ENCODE measurements around the gene MCRIP2. TPM values are rescaled to one million over a fixed set of nuclear protein-coding genes. Genes with fewer than 3 reads are reported as not detected.

The MCRIP2 gene
- total RNA-seq: 55.4 and 57.3 TPM in 2 replicates

GRCh38 chr16:641326-642188 lies at the start of gene MCRIP2:
TSS of gene MCRIP2 (plus strand) at chr16:641828. CDS start at chr16:641992, 164 bp downstream.

GRCh38 chr16:630815-631405 lies 10.7 kb upstream of the MCRIP2 start, which contains the start of gene WFIKKN1:
TSS of gene WFIKKN1 (plus strand) at chr16:630985. CDS start at chr16:631254, 269 bp downstream.

GRCh38 chr16:636206-637080 lies 5.2 kb upstream of the MCRIP2 start, which contains the start of gene METTL26:
TSS of gene METTL26 (minus strand) at chr16:636305. CDS start at chr16:636290, 15 bp downstream.

GRCh38 chr16:648781-649589 lies 7.4 kb downstream of the MCRIP2 start, which contains the start of gene WDR90:
TSS of gene WDR90 (plus strand) at chr16:649365. CDS start at chr16:649417, 52 bp downstream.

GRCh38 chr16:667780-668518 lies 26.3 kb downstream of the MCRIP2 start, which contains the start of gene RHOT2:
TSS of gene RHOT2 (plus strand) at chr16:668132. CDS start at chr16:668200, 68 bp downstream.

GRCh38 chr16:674968-675883 lies 33.6 kb downstream of the MCRIP2 start, which contains the start of gene RHBDL1:
TSS of gene RHBDL1 (plus strand) at chr16:675671. CDS start at chr16:675791, 120 bp downstream.

GRCh38 chr16:679814-680624 lies 38.4 kb downstream of the MCRIP2 start, which contains the start of gene STUB1:
TSS of gene STUB1 (plus strand) at chr16:680410. CDS start at chr16:680526, 116 bp downstream.

GRCh38 chr16:684071-684794 lies 42.6 kb downstream of the MCRIP2 start, which contains the start of gene JMJD8:
TSS of gene JMJD8 (minus strand) at chr16:684334. CDS start at chr16:684319, 15 bp downstream.

Other genes with a start within 250 kb of the MCRIP2 start
- gene NME4, start 244.6 kb upstream of the MCRIP2 start, total RNA-seq: 50.5 and 74.5 TPM in 2 replicates
- gene DECR2, start 239.9 kb upstream of the MCRIP2 start, total RNA-seq: 5.3 and 11.1 TPM in 2 replicates
- gene RAB11FIP3, start 216.2 kb upstream of the MCRIP2 start, total RNA-seq: 9.2 and 15.2 TPM in 2 replicates
- gene CAPN15, start 114.1 kb upstream of the MCRIP2 start, total RNA-seq: 48.8 and 50.6 TPM in 2 replicates
- gene PRR35, start 81.4 kb upstream of the MCRIP2 start, total RNA-seq: not detected in 2 replicates
- under 0.01 TPM in 1 of 2 replicates, not detected in the other for gene NHLRC4, start 74.8 kb upstream of the MCRIP2 start, total RNA-seq
- gene PIGQ, start 71.9 kb upstream of the MCRIP2 start, total RNA-seq: 24.6 and 27.7 TPM in 2 replicates
- gene RAB40C, start 51.8 kb upstream of the MCRIP2 start, total RNA-seq: 15.7 and 19.2 TPM in 2 replicates
- 0.21 and 0.24 TPM in 2 replicates for gene WFIKKN1, start 10.8 kb upstream of the MCRIP2 start, total RNA-seq
- 86.1 and 148 TPM in 2 replicates for gene METTL26, start 5.5 kb upstream of the MCRIP2 start, total RNA-seq
- 8.7 and 10.7 TPM in 2 replicates for gene WDR90, start 7.5 kb downstream of the MCRIP2 start, total RNA-seq
- 46.5 and 56.1 TPM in 2 replicates for gene RHOT2, start 26.3 kb downstream of the MCRIP2 start, total RNA-seq
- 7.0 and 19.2 TPM in 2 replicates for gene RHBDL1, start 33.8 kb downstream of the MCRIP2 start, total RNA-seq
- gene STUB1, start 38.6 kb downstream of the MCRIP2 start, total RNA-seq: 145 and 166 TPM in 2 replicates
- gene JMJD8, start 42.5 kb downstream of the MCRIP2 start, total RNA-seq: 24.8 and 27.5 TPM in 2 replicates
- gene WDR24, start 48.6 kb downstream of the MCRIP2 start, total RNA-seq: 3.1 and 3.8 TPM in 2 replicates
- 0.21 and 0.72 TPM in 2 replicates for gene FBXL16, start 64.0 kb downstream of the MCRIP2 start, total RNA-seq
- 191 and 218 TPM in 2 replicates for gene METRN, start 73.3 kb downstream of the MCRIP2 start, total RNA-seq
- gene ANTKMT, start 79.3 kb downstream of the MCRIP2 start, total RNA-seq: 34.0 and 42.0 TPM in 2 replicates
- 0.85 and 2.2 TPM in 2 replicates for gene CCDC78, start 84.6 kb downstream of the MCRIP2 start, total RNA-seq
- 28.6 and 44.1 TPM in 2 replicates for gene HAGHL, start 85.3 kb downstream of the MCRIP2 start, total RNA-seq
- 37.1 and 46.3 TPM in 2 replicates for gene CIAO3, start 99.2 kb downstream of the MCRIP2 start, total RNA-seq
- gene MSLN, start 118.9 kb downstream of the MCRIP2 start, total RNA-seq: 9.0 and 15.4 TPM in 2 replicates
- gene RPUSD1, start 146.6 kb downstream of the MCRIP2 start, total RNA-seq: 31.3 and 38.1 TPM in 2 replicates
- 2.8 and 8.4 TPM in 2 replicates for gene CHTF18, start 146.8 kb downstream of the MCRIP2 start, total RNA-seq
- not detected in 2 replicates for gene GNG13, start 158.9 kb downstream of the MCRIP2 start, total RNA-seq